ENCODE data around the gene RIMBP2.

RIMBP2 gene

GRCh38 chr12:130497991-130498390 is 218.1 kb downstream of the RIMBP2 start:
- no peak for DNase-seq

GRCh38 chr12:130497321-130497720 is 218.8 kb downstream of the RIMBP2 start:
- DNase-seq, result no peak

GRCh38 chr12:130496516-130497120 is 219.5 kb downstream of the RIMBP2 start:
- no peak for DNase-seq

GRCh38 chr12:130495156-130495555 is 220.9 kb downstream of the RIMBP2 start:
- DNase-seq, result no peak

- no peak for DNase-seq
Observed at GRCh38 chr12:130494736-130495135, 221.4 kb downstream of the RIMBP2 start.

GRCh38 chr12:130493951-130494350 is 222.1 kb downstream of the RIMBP2 start:
- DNase-seq, result no peak

- DNase-seq, result no peak
Observed at GRCh38 chr12:130491421-130492357, 224.4 kb downstream of the RIMBP2 start.

- no peak for DNase-seq
Observed at GRCh38 chr12:130490674-130491073, 225.4 kb downstream of the RIMBP2 start.

GRCh38 chr12:130489293-130489692 is 226.8 kb downstream of the RIMBP2 start:
- DNase-seq, result no peak

- DNase-seq, result no peak
Observed at GRCh38 chr12:130488358-130488710, 227.8 kb downstream of the RIMBP2 start.

- no peak for DNase-seq
Observed at GRCh38 chr12:130487636-130488357, 228.3 kb downstream of the RIMBP2 start.

- no peak for DNase-seq
Observed at GRCh38 chr12:130486891-130487416, 229.1 kb downstream of the RIMBP2 start.

GRCh38 chr12:130486146-130486435 is 230.0 kb downstream of the RIMBP2 start:
- no peak for DNase-seq

GRCh38 chr12:130485291-130486145 is 230.6 kb downstream of the RIMBP2 start:
- DNase-seq, result no peak

- DNase-seq, result no peak
Observed at GRCh38 chr12:130484221-130484620, 231.9 kb downstream of the RIMBP2 start.

- DNase-seq, result no peak
Observed at GRCh38 chr12:130483616-130484180, 232.4 kb downstream of the RIMBP2 start.

GRCh38 chr12:130482448-130482847 is 233.7 kb downstream of the RIMBP2 start:
- DNase-seq, result no peak

- DNase-seq, result no peak
Observed at GRCh38 chr12:130481392-130481879, 234.7 kb downstream of the RIMBP2 start.

GRCh38 chr12:130480887-130481286 is 235.2 kb downstream of the RIMBP2 start:
- no peak for DNase-seq

- no peak for DNase-seq
Observed at GRCh38 chr12:130480231-130480630, 235.9 kb downstream of the RIMBP2 start.

- DNase-seq, result no peak
Observed at GRCh38 chr12:130479401-130480125, 236.5 kb downstream of the RIMBP2 start.
